Measurements from ENCODE around the gene ZNF396.

ZNF396 gene

DNA sequence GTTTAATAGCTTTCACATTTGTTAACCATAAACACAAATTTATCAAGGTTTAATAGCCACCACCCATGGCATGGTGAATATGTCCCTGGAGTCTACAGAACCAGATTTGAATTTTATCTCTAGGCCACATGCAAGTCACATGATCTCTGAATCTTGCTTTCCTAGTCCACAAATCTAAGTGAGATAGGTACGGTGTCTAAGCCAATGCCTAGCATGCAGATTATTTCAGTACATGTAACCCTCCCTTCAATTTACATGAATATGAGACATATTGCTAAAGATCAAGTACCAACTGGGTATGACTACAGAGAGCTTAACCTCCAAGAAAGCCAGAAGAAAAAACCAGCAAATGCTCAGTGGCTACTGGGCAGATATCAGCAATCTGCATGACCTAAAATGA is 42.9 kb downstream of the ZNF396 start:
- no peak for DNase-seq

DNA sequence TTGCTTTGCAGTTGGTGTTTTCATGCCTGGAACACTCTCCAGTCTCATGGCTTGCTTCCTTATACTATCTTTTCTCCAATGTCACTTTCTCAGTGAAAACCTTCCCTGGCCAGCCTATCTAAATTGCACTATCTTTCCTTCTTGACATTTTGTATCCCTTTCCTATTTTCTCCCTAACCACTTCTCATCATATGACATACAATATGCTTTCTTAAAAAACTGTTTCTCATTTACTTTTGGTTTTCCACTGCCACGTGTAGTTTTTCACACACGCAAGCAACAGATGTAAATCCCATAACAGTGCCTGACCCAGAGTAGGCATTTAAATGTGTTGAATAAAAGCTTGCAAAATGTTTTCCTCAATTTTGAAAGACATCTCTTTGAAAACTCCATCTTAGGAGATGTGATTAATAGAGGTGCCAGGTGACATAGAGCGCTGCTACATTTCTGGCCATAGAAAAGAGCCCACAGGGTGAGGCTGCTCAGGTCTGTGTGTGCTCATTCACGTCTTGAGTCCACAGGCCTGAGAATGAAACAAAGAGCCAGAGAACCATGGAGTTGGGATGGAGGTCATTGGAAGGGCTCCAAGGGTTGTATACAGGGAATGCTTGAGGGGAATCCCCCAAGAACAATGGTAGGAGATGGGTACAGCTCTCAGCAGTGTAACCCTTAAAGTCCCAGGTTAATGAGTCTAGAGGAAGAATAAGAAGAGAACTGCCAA is 45.6 kb downstream of the ZNF396 start:
- DNase-seq, result no peak

DNA sequence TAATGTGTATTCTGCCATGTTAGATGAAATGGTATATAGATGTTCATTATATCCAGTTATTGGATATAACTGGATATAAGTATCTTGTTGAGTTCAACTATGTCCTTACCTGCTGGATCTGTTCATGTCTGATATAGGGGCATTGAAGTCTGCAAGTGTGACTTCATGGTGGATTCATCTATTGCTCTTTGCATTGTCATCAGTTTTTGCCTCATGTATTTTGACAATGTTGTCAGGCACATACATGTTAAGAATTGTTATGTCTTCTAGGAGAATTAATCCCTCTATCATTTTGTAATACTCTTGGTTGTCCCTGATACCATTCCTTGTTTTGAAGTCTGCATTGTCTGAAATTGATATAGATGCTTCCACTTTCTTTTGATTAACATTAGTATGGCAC is 48.3 kb downstream of the ZNF396 start:
- DNase-seq, result no peak

DNA sequence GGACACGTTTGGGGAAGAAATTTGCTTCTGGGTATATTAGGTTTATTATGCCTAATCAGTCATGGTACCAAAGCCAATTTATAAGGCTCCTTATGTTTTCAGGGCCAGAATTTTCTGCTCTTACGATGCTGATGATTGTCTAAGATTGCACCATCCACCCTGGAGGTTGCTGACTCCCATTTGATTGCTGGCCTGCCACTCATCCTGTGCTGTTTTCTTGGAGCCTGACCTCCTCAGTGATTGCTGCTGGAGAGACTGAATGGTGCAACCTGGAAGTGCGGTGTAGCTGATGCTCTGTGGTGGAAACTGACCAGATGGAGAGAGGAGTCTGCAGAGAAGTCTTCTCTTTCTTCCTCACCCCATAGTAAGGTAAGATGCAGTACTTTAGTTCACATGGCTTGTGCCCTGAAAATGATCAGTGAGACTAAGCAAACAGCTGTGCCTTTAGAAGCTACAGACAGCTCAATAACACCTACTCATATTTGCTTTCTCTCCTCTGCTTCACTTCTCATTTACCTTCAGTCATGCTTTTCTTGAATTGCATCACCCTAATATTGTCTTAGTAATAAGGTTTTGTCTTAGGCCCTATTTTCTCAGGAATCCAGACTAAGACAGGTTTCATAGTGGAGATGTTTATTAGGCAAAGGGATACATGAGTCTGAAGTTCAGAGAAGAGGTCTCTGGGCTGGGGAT is 50.3 kb downstream of the ZNF396 start:
- no peak for DNase-seq

DNA sequence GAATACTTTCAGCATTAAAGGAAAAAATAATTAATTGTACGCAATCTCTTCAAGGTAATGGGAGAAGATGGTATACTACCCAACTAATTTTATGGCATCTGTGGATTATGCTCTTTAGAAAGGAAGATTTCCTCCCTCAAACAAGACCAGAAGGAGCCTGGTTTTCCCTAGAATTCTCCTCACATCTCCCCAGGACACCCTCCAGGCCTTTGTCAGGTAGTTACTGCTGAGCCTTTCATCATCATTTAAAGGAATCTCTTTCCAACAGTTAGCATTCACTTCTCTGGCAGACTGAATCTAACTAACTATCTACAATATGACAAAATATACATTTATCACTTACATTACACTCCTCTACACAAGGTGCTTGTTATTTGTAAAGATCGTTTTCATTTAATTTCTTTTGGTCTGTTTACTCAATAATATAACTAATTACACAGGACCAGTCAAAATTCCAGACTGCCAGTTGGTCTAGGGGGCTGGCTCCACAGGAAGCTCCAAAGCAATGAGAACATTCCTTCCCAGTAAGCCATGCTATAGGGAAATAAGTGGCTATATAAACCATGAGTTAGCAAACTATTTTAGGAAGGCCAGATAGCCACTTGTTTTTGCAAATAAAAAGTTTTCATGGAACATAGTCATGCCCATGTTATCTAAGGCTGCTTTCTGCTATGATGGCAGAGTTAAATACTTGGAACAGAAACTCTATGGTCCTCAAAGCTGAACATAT is 52.0 kb downstream of the ZNF396 start:
- DNase-seq, result no peak

DNA sequence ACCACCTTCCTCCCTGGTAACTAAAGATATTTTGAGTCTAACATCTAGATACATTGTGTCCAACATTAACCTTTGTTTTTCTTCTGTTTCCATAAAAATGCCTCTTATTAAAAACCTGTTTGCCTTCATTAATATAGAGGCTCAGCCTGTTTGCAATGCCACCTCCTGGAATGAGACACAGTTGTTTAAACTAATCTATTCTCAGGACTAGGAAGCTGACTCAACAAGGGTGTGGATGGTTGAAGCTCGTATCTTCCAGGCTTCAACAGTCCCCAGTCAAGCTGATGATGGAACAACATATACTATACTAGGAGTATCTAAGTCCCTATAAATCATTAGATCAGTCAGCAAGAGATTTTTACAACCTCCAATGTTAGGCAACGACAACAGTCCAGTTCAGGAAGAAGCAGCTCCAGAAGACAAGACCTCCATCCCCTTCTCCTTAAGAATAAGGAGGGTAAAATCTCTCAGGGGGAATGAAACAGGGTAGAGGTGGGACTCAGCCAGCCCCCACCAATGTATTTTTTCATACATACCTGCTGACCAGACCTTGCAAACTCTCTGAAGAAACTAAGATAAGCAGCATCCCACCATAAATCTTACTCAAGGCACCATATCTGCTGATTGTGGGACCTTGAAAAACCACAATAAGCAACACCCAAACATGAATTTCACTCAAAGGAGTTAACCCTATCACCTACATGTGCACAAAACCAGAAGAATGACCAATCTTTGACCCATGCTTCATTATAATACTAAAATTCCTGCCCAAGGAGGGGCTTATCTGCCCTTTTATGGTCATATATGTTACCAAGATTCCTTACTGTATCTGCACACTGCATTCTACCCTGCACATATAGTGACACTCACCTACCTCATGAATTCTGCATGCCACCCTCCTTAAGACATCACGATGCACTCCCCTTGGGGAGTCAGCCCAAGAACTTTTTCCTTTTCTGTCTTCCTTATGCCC is 54.4 kb downstream of the ZNF396 start:
- DNase-seq, result no peak
